ENCODE data around the gene TPCN1.

The TPCN1 gene

DNA sequence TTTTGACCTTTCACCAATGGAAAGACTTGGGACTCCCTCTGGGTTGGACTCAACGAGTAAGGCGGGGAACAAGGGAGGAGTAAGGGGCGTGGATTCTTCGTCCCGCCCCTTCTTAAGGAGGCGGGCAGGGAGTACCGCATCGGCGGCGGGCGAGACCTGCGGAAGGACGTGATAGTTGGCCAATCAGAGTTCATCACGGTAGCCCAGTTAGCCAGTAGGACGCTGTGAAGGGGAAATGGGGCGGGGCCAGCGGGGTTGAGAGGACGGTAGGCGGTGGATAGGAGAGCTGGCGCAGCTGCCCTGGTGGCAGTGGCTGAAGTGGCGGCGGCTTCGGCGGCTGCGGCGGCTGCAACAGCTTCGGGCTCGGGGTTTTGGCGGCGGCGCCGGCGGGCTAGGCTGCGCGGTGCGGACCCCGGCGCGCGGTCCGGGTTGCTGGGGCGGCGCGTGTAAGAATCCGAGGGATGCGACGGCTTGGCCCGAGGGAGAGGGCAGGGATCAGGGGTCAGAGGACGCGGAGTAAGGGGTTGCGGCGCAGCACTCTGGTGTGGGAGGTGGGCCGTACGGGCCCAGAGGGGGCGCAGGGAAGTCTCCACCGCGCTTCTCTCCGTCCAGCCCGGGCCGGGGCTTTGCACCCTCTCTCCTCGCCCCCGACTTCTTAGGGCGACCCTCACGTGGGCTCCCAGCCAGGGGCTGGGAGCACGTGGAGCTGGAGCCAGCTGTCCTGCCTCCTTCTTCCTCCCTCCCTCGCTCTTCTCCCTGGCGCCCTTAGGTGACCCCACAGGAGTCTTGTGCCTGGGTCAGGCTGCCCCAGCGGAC lies at the start of gene TPCN1:
Gene TPCN1 (plus strand): TSS at position 284 of the 816 bp plus-strand sequence. CDS start 5,389 bp downstream, outside the sequence.
- DNase-seq, result peak; percentile 100

DNA sequence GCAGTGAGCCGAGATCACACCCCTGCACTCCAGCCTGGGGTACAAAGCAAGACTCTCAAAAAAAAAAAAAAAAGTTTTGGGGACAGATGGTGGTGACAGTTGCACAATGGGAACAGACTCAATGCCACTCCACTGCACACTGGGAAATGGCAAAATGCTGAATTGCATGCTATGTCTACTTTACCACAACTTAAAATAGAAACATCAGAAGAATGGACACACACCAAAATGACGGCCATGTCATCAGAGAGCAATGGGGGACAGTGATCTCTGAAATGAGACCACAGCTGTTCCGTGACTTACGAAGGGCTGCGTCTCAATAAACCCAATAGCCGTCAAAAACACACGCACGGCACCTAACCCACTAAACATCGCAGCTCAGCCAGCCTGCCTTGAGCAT lies 49.7 kb upstream of the TPCN1 start:
- DNase-seq, result no peak

DNA sequence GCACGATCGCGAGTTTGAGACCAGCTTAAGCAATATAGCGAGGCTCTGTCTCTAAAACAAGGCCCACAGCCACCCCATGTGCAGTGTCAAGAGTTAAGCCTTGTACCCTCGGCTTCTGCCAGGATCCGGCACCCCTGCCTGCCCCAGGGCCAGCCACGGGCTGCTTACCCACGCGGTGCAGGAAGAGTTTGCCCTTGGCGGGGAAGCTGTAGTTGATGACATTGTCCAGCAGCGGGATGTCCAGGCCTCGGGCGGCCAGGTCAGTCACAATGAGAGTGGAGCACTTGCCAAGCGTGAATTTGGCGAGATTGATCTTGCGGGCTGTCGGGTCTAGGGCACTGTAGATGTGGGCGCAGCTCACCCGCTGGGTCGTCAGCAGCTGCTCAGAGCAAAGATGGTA lies 49.1 kb upstream of the TPCN1 start:
- DNase-seq, result no peak

DNA sequence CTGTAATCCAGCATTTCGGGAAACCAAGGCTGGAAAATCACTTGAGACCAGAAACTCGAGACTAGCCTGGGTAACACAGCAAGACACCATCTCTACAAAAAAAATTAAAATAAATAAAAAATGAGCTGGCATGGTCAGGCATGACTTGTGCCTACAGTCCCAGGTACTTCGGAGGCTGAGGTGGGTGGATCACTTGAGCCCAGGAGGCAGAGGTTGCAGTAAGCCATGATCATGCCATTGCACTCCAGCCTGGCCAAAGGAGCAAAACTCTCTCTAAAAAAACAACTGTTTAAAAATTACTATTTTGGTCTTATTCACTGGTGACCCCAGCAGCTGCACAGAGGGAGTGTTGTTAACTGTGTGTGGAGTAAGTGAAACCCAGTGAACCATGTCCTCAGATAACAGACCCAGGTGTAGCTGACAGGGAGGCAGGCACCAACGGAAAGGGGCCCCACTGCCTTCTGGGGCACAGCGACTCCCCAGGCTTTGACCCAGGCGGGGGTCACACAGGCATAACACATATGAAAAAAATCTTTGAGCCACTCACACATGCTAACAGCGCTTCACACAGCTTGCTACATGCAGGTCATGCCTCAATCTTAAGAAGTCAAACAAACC lies 48.1 kb upstream of the TPCN1 start:
- no peak for DNase-seq

DNA sequence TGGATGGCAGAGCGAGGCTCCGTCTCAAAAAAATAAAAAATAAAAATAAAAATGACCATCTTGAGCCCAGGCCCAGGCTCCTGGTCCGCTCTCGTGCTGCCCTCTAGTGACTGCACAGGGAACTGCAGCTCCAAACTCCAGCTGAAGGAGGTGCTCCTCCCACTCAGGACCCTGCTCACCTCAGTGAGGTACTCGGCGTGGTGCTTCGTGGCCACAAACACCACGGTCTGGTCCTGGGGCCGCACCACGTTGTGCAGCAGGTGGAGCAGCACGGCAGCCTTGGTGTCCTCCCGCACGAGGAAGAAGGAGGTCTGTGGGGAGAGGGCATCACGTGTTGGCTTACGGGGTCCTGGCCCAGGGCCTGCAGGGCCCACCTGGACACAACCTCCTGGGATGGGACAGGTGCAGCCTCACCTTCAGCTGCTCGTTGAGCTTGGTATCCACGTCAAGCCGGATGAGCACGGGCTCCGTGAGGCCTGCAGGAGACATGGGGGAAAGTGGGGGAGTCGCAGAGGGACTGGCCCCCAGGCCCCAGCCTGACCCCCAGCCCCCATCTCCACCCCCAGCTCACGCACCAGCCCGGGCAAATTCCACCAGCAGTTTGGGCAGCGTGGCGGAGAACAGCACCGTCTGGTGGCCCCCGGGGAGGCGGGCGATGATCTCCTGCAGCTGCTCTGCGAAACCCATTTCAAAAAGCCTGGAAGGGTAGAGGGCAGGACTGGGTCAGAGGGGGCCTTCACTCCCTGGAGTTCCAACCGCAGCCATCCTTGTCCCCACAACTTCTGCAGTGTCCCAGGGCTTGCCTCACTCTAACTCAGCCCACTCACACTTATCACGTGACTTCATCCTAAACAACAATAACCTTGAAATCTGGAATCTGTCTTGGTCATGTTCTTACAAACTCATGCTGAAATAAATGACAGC lies 46.5 kb upstream of the TPCN1 start:
- DNase-seq, result peak; percentile 37

DNA sequence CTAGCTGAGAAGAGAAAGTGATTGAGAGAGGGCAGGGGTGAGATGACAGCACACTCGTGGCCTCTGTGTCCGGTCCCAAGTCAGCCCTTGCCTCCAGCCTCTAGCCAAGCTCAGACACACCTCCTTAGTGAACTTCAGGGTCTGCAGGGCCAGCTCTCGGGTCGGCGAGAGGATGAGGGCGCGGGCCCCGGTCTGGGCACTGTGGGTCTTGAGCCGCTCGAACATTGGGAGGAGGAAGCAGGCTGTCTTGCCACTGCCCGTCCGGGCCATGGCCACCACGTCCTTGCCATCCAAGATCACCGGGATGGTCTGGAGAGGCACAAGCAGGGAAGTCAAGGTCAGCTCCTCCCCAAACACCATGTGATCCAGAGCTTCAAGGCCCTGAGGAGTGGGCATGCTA lies 42.2 kb upstream of the TPCN1 start:
- no peak for DNase-seq

DNA sequence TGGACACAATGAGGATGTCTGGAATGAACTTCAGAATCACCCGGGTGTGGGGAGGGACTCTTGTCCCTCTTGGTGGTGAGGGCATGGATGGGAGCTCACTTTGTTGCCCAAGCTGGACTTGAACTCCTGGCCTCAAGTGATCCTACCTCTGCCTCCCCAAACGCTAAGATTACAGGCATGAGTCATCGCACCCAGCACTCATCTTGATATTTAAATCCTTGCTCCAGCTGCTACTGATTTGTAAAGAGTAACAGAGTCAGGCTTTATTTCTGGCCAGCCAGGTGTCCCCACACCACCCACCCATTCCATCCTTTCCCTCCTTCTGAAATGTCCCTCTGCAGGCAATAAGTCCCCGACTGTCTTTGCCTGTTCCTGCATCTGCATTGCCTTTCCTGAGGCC lies 40.9 kb upstream of the TPCN1 start:
- DNase-seq, result no peak

DNA sequence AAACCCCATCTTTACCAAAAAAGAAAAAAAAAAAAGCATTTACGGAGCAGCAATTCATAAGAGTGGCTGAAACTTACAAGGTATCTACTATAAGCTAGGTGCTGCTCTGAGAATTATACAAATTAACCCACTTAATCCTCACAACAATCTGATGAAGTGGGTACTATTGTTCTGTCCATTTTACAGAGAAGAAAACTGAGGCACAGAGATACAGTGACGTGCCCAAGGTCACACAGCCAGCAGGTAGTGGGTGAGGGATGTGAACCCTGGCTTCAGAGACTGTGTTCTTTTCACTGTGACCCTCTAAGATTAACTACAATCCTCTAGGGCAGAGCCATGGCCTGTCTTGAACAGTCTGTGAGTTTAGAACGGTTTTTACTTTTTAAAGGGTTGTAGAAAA lies 39.3 kb upstream of the TPCN1 start:
- no peak for DNase-seq

DNA sequence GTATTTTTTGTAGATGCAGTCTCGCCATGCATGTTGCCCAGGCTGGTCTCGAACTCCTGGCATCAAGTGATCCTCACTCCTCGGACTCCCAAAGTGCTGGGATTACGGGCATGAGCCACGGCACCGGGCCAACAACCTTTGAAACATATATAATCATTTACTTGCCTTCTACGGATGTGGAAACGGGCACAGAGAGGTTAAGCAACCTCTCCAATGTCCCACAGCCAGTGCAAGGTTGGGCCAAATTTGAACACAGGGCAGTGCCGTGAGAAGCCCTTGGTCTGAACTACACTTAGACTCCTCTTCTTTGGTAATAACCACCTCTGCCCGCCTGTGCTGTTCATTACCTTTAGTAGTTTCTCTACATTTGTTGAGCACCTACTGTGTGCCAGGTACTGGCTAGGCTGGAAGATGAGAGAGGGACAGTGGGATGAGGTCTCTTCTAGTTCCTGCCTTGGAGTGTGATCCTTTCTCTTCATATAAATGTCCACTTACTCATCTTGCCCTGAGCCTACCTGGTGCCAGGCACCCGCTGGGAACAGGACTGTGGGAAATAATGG lies 38.2 kb upstream of the TPCN1 start:
- DNase-seq, result no peak

DNA sequence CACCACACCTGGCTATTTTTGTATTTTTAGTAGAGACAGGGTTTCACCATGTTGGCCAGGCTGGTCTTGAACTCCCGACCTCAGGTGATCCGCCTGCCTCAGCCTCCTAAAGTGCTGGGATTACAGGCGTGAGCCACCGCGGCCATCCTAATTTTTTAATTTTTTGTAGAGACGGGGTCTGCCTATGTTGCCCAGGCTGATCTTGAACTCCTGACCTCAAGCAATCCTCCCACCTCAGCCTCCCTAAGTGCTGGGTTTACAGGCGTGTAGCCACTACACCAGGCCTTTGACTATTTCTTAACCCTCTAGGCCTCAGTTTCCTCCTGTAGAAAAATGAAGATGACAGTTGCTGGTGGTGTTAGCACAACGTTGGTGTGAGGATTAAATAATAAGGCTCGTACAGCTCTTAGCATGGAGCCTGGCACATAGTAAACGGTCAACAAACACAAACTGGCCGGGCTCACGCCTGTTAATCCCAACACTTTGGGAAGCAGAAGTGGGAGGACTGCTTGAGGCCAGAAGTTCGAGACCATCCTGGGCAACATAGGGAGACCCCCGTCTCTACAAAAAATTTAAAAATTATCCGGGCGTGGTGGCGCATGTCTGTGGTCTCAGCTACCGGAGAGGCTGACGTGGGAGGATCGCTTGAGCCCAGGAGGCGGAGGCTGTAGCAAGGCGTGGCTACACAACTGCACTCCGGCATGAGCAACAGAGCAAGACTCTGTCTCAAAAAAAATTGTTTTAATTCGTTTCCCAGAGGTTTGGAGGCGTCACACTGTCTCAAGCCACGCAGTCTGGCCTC lies 37.0 kb upstream of the TPCN1 start:
- no peak for DNase-seq

DNA sequence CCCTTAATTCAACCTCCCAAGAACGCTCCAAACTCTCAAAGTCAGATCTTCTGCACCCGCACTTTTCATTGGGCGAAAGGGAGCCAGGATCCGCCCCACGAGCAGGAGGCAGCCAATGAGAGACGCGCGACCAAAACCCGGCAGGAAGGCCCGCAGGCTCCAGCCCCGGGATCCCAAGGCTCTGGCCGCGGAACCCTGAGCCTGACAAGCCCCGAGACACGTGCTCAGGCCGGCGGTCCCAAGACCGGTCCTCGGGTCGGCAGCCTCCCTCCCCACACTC lies 36.4 kb upstream of the TPCN1 start:
- DNase-seq, result peak; percentile 89

DNA sequence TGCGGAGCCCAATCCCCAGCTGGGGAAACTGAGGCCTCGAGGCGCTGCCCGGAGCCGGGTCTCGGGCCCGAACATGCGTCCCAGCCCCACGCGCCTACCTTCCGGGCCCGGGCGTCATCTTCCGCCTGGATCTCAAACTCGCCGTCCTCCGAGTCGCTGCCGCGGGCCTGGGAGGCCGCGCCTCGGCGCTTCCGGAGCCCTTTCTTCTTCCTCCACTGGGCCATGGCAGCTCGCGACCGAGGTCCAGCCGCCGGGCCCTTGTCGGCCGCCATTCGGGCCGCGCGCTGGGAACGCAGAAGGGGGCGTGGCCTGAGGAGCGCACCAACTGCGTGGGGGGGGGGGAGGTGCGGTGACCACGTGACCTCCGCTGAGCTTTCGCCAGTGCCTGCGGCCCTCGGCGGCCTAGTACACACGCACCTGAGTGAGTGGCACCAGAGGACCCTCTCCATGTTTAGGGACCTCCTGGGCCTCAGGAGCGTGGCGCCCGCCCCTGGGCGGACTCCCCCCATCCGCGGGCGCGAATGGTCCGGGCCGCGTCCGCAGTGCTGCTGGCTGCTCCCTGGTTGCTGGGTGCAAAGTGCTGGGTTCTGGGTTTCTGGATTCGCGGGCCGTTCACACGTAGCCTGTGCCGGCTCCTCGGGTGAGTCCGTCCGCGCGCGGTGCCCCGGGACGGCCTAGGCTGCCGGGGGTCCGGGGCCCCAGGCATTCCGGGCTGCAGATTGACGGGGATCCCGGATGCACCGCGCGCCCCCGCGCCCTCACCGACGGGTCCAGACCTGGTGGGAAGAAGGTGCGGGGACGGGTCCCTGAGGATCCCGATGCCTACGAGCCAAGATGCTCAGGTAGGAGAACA lies 35.9 kb upstream of the TPCN1 start, which contains the start of the genes DDX54 and RITA1:
Gene DDX54 (minus strand): TSS at position 299 of the 853 bp plus-strand sequence. CDS start 27 bp downstream, at position 272.
Gene RITA1 (plus strand): TSS at position 542 of the 853 bp plus-strand sequence. CDS start 1,026 bp downstream, outside the sequence.
- DNase-seq, result peak; percentile 49

DNA sequence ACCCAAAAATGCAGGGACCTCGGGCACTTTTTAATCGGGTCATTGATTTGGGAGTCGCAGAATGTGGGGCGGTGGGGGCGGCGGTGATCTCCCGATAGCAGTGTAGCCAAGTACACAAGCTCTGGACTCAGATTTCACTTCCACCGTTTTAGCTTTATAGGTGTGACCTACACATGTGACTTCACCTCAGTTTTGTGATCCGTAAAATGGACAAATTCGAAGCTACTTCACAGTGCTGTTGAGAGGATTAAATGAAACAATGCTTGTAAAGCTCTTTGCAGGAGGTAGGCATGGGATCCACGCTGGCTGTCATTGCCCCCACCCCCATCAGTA lies 35.3 kb upstream of the TPCN1 start:
- no peak for DNase-seq

DNA sequence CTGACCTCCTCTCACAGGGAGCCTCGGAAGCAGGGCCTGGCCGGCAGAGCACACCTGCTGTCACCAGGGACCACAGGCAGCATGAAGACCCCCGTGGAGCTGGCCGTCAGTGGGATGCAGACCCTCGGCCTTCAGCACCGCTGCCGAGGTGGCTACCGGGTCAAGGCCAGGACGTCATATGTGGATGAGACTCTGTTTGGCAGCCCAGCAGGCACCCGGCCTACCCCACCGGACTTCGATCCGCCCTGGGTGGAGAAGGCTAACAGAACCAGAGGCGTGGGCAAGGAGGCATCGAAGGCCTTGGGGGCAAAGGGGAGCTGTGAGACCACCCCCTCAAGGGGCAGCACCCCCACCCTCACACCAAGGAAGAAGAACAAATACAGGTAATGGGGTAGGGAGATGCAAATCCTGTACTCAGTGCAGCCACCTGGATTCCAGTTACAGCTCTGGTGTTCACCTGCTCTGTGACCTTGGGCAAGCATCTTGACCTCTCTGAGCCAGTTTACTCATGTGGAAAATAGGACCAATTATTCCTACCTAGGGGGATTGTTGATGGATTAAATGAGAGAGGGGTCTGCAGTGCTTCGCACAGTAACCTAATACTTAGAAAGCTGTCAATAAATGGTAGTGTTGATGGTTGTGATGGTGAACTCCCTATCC lies 34.5 kb upstream of the TPCN1 start:
- DNase-seq, result no peak

DNA sequence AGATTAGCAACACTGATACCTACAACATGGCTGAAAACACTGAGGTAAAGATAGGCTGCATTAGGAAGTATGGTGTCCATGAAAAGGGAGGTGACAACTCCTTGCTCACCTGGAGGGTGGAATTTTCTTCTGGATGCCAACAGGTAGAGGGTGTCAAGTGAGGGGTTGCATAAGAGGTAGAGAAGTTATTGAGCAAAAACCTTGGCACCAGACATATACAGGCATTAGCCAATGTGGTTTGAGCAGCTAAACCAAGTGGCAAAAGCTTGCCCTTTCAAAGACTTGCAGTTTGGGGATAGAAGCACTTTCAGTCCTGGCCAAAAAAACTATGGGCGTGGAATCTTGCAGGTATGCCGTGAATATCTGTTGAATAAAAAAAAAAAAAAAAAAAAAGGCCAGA lies 31.9 kb upstream of the TPCN1 start:
- no peak for DNase-seq

DNA sequence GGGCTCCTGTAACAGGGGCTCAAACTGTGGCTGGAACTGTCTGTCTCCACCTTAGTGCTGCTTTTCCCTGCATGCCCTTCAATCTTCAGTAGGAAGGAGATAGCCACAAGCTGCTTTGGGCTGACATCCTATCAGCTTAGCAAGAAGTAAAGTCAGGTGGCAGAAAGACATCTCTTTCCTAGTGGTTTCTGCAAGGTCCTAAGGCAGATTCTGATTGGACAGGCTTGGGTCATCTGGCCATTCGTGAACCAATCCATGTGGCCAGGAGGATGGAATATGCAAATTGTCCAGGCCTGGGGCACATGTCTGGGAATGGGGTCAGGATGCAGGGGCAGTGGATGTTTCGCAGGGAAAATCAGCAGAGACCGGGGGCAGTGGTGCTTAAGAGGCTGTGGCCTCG lies 30.5 kb upstream of the TPCN1 start:
- peak; percentile 79 for DNase-seq

DNA sequence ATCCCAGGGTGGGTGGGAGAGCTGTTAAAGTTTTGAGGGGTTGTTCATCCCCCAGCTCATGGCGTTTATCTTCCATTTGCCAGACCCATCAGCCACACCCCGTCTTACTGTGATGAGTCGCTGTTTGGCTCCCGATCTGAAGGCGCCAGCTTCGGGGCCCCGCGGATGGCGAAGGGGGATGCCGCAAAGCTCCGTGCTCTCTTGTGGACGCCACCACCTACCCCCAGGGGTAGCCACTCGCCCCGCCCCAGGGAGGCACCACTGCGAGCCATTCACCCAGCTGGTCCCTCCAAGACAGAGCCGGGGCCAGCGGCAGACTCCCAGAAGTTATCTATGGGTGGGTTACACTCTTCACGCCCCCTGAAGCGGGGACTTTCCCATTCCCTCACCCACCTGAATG lies 30.0 kb upstream of the TPCN1 start:
- DNase-seq, result no peak

DNA sequence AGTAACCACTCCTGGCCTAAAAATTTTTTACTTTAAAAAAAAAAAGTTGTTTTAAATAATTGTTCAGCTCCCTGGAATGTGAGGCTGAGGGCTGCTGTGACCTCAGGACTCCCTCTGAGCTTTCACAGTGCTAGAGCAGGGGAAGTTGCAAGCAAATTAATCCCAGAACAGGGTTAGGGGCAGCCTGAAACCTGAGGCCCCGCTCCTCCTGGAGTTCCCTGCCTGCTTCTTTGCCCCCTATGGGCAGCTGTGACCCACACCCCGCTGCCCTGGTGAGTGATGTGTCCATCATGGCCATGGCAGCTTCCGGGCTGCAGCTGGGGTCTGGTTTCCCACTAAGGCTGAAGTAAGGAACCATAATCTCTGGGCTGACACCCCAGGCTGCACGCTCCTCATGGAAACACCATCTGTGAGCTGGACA lies 26.3 kb upstream of the TPCN1 start:
- DNase-seq, result peak; percentile 10

DNA sequence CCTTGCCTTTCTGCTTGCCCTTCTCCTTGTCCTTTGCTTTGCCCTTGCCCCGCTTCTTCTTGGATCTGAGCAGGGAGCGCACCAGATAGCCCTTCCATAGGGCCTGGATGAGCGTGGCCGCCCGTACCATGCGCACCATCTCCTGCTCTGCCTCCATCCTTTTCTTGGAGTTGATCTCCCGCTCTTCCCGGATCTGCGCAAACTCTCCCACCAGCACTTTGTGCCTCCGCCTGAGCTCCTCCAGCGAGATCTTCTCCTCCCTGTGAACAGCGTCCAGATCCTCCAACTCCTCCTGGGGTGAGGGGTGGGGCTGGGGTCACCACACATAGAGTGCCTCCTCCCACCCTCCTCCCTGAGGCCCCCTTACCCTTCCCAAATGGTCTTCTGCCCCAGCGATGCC lies 25.7 kb upstream of the TPCN1 start:
- no peak for DNase-seq

DNA sequence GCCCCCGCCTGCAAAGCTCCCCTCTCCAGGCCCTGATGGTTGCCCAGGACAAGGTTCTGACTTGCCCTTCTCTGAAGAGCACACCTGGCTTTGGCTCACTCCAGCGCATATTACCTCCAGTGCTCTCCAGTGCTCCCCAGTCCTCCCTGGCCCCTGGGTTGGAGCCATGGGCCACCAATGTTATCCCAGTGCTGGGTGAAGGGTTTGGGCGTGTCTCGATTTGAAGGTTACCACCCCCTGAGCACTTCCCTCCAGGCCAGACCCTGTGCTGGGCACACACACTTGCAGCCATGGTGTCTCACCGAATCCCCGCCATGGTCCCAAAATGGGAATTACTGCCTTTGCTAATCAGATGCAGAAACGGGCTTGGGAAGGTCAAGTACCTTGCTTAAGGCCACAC lies 24.7 kb upstream of the TPCN1 start:
- DNase-seq, result no peak

DNA sequence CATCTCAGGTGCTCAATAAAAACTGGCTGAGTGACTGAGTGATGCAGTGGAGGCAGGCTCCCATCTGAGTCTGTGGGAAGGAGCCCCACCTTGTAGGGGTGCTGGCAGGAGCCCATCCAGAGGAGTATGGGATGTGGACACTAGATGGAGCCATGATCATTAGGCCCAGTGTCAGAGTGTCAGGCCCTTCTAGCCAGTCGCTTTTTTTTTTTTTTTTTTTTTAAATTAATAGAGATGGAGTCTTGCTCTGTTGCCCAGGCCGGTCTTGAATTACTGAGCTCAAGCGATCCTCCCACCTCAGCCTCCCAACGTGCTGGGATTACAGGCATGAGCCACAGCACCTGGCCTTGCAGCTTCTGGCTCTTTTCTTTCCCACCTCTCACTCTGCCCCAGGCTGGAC lies 24.3 kb upstream of the TPCN1 start:
- DNase-seq, result peak; percentile 43
